ENCODE measurements around the gene FGG.

DNA sequence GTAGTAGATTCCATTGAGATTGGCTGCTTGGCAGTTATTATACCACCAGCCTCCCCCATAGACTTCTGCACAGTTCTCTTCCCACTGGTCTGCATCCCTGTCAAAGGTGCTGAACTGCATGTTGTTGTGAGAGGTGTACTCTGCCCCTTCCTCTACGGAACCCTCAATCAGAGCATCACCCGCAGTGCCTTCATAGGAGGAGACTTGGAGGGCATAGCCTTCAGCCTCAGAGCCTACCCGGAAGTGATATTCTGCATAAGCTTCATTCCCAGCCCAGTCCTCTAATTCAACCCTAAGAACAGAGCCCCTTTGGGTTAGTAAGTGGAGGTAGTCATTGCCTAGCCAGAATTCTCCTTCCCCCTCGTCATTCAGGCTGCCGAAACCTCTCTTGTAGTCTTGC lies 28.2 kb downstream of the FGG start:
- TF ChIP-seq TSC22D2 (CRISPR knock-in tag; IDR thresholded peaks at IDR 0.05; ENCODE audit: borderline replicate concordance) (peak; percentile 73; the same call in 1 of the 2 replicates), RXRA (CRISPR knock-in tag; IDR thresholded peaks at IDR 0.05) (no peak), FOXK1 (CRISPR knock-in tag; IDR thresholded peaks at IDR 0.05; ENCODE audit: borderline replicate concordance, low read depth) (no peak), ETV6 (CRISPR knock-in tag; conservative IDR thresholded peaks at IDR 0.05) (no peak), CEBPB (IDR thresholded peaks at IDR 0.05; ENCODE audit: borderline replicate concordance, low read depth, low read length) (no peak), EZH2 (conservative IDR thresholded peaks at IDR 0.05; ENCODE audit: low read depth, low read length) (no peak), ZNF770 (CRISPR knock-in tag; IDR thresholded peaks at IDR 0.05) (no peak)
- TF ChIP-seq, protein P1, sequence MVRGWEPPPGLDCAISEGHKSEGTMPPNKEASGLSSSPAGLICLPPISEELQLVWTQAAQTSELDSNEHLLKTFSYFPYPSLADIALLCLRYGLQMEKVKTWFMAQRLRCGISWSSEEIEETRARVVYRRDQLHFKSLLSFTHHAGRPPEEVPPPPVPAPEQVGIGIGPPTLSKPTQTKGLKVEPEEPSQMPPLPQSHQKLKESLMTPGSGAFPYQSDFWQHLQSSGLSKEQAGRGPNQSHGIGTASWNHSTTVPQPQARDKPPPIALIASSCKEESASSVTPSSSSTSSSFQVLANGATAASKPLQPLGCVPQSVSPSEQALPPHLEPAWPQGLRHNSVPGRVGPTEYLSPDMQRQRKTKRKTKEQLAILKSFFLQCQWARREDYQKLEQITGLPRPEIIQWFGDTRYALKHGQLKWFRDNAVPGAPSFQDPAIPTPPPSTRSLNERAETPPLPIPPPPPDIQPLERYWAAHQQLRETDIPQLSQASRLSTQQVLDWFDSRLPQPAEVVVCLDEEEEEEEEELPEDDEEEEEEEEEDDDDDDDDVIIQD (CRISPR knock-in tag; IDR thresholded peaks at IDR 0.05; ENCODE audit: low read depth), result no peak

Measured in HepG2 (cell line).